GM12878 (cell line): ENCODE results near the gene DIP2A. TPM values are rescaled to one million over a fixed set of nuclear protein-coding genes. Genes with fewer than 3 reads are reported as not detected.

Experiments used
- ATAC-seq: fragments of 200-7000 bp; cut with Tn5 transposase; 3 replicates; pipeline ENCODE4 v1.9.1; 2020; ENCODE audit warnings: mild to moderate bottlenecking, moderate library complexity
- BruUV-seq: library from RNA; stranded (reverse); fragments of 400-500 nt; replicated peaks from 2 replicates; lab custom pipeline; 2021; lab: Mats Ljungman, UMichigan
- CTCF ChIA-PET: fragments of 300-600 bp; sonication (Branson Sonifier 250); formaldehyde crosslinking; extraction: SDS; loops from one replicate; lab custom pipeline; 2021; ENCODE audit warnings: inconsistent platforms; lab: Yijun Ruan, JAX
- POLR2A ChIA-PET: fragments of 350-600 bp; formaldehyde crosslinking; extraction: SDS; loops from one replicate; lab custom pipeline; 2021; ENCODE audit warnings: inconsistent platforms; lab: Charles Lee
- RAD21 ChIA-PET: fragments of 300-600 bp; sonication (Branson Sonifier 250); formaldehyde crosslinking; loops from one replicate; lab custom pipeline; 2023; ENCODE audit warnings: antibody characterized with exemption; ENCODE audit not compliant: unreplicated experiment; lab: Charles Lee
- SMC1A ChIA-PET: fragments of 300-600 bp; sonication (Branson Sonifier 250); formaldehyde crosslinking; loops from one replicate; lab custom pipeline; 2023; ENCODE audit not compliant: unreplicated experiment, uncharacterized antibody; lab: Charles Lee
- DNase-seq: peaks from one replicate; pipeline ENCODE4 v3.0.0-alpha.2; 2011; ENCODE audit warnings: low read depth, low spot score
- FAIRE-seq: peaks from 3 replicates; lab custom pipeline; 2011; peaks lifted over from hg19 to GRCh38; lab: Jason Lieb, UNC
- H2AFZ ChIP-seq: 2 replicates; pipeline ENCODE4 v1.6.0; 2011; ENCODE audit warnings: low read depth, low read length, control low read depth; ENCODE audit not compliant: control insufficient read depth
- H3K27ac ChIP-seq: 2 replicates; pipeline ENCODE4 v1.5.1; 2011; ENCODE audit warnings: control low read depth; ENCODE audit not compliant: control insufficient read depth, insufficient read depth
- H3K27me3 ChIP-seq, 2 experiments: replicated peaks in 1 of 2; 2 replicates each; pipeline versions ENCODE4 v1.6.0 to v1.6.1; 2011; ENCODE audit warnings: low read length in 1 of 2; ENCODE audit not compliant: control insufficient read depth in 2 of 2, insufficient read depth in 2 of 2
- H3K36me3 ChIP-seq, 2 experiments: 2 replicates each; pipeline ENCODE4 v1.5.1; 2011; ENCODE audit warnings: low read length in 1 of 2; ENCODE audit not compliant: control insufficient read depth in 2 of 2, insufficient read depth in 2 of 2
- H3K4me1 ChIP-seq: 2 replicates; pipeline ENCODE4 v1.6.1; 2011; ENCODE audit warnings: mild to moderate bottlenecking, low read length, moderate library complexity, mixed read lengths; ENCODE audit not compliant: control insufficient read depth, insufficient read depth
- H3K4me2 ChIP-seq: 2 replicates; pipeline ENCODE4 v1.6.0; 2011; ENCODE audit warnings: control low read depth; ENCODE audit not compliant: control insufficient read depth, insufficient read depth
- H3K4me3 ChIP-seq: fragments of 200-600 bp; sonication (generic); 2 replicates; pipeline ENCODE4 v1.5.1; 2016
- H3K79me2 ChIP-seq: 2 replicates; pipeline ENCODE4 v1.6.0; 2011; ENCODE audit warnings: low read length; ENCODE audit not compliant: control insufficient read depth, insufficient read depth
- H3K9ac ChIP-seq: 2 replicates; pipeline ENCODE4 v1.8.0; 2011; ENCODE audit warnings: low read length, control low read depth, mixed read lengths; ENCODE audit not compliant: control insufficient read depth, insufficient read depth
- H3K9me3 ChIP-seq: replicated peaks from 3 replicates; pipeline ENCODE4 v1.5.1; 2011; ENCODE audit warnings: mild to moderate bottlenecking, low read length; ENCODE audit not compliant: control insufficient read depth, insufficient read depth
- H4K20me1 ChIP-seq: 2 replicates; pipeline ENCODE4 v1.6.0; 2011; ENCODE audit not compliant: control insufficient read depth, insufficient read depth
- ASH2L ChIP-seq: fragments of 300-600, 200-600 bp; sonication (generic); IDR thresholded peaks from 2 replicates; pipeline ENCODE4 v1.6.1; 2017; ENCODE audit warnings: low read depth, mild to moderate bottlenecking, borderline replicate concordance
- BACH1 ChIP-seq: fragments of 450-650 bp; IDR thresholded peaks from 2 replicates; pipeline ENCODE4 v1.6.1; 2017; ENCODE audit warnings: mild to moderate bottlenecking, borderline replicate concordance
- BHLHE40 ChIP-seq, 2 experiments: fragments of 450-650 bp in 1 of 2; IDR thresholded peaks; 2 replicates each; pipeline ENCODE4 v1.6.1; 2011 to 2017; ENCODE audit warnings: low read depth in 2 of 2, borderline replicate concordance in 1 of 2, improper control_type of control experiment in 1 of 2, low read length in 1 of 2, mild to moderate bottlenecking in 1 of 2
- DPF2 ChIP-seq: fragments of 450-650 bp; IDR thresholded peaks from 2 replicates; pipeline ENCODE4 v1.6.1; 2017; ENCODE audit warnings: mild to moderate bottlenecking
- EGR1 ChIP-seq, 2 experiments: IDR thresholded peaks; 1 replicate in 1 of 2; 2 replicates in 1 of 2; pipeline ENCODE4 v1.6.1; 2011 to 2012; ENCODE audit warnings: low read depth in 2 of 2, low read length in 2 of 2, borderline replicate concordance in 1 of 2, mild to moderate bottlenecking in 1 of 2, moderate library complexity in 1 of 2
- ETV6 ChIP-seq, 2 experiments: fragments of 450-650 bp in 1 of 2; IDR thresholded peaks in 1 of 2; conservative IDR thresholded peaks in 1 of 2; 2 replicates each; pipeline ENCODE4 v1.6.1; 2014; ENCODE audit warnings: antibody characterized with exemption in 1 of 2, borderline replicate concordance in 1 of 2, low read depth in 1 of 2, mild to moderate bottlenecking in 1 of 2, moderate library complexity in 1 of 2
- FOS ChIP-seq: IDR thresholded peaks from 3 replicates; pipeline ENCODE4 v1.6.1; 2011; ENCODE audit warnings: borderline replicate concordance; ENCODE audit not compliant: insufficient read length; ENCODE audit errors: extremely low read depth
- HDAC2 ChIP-seq: fragments of 200-600 bp; sonication (generic); IDR thresholded peaks from 2 replicates; pipeline ENCODE4 v1.6.1; 2017
- NFYA ChIP-seq: IDR thresholded peaks from 2 replicates; pipeline ENCODE4 v1.6.1; 2011; ENCODE audit warnings: low read depth, mild to moderate bottlenecking, low read length, improper control_type of control experiment, borderline replicate concordance
- RB1 ChIP-seq: fragments of 450-650 bp; formaldehyde crosslinking; IDR thresholded peaks from 2 replicates; pipeline ENCODE4 v1.6.1; 2017; ENCODE audit warnings: mild to moderate bottlenecking, borderline replicate concordance
- RUNX3 ChIP-seq: IDR thresholded peaks from 2 replicates; pipeline ENCODE4 v1.6.1; 2012; ENCODE audit warnings: low read length, inconsistent platforms
- YBX1 ChIP-seq: fragments of 450-650 bp; IDR thresholded peaks from 2 replicates; pipeline ENCODE4 v1.6.1; 2016; ENCODE audit warnings: antibody characterized with exemption
- ZNF274 ChIP-seq: IDR thresholded peaks from one replicate; pipeline ENCODE4 v1.8.0; 2011; ENCODE audit not compliant: insufficient read length, insufficient read depth
- ZSCAN29 ChIP-seq: fragments of 450-650 bp; IDR thresholded peaks from 2 replicates; pipeline ENCODE4 v1.6.1; 2017; ENCODE audit warnings: mild to moderate bottlenecking, moderate library complexity
- WGBS: methylation state at CpG from one replicate; pipeline ENCODE4 v1.1.6; 2016; ENCODE audit warnings: low lambda C conversion rate; ENCODE audit not compliant: insufficient replicate concordance, insufficient coverage; ENCODE audit errors: missing lambda C conversion rate; 5-methylcytosine and 5-hydroxymethylcytosine counted together
- in situ Hi-C: fragments of 300-500 bp; cut with MboI; formaldehyde crosslinking; loops from 9 replicates; pipeline ENCODE4 v1.14.3; 2018; ENCODE audit warnings: mixed read lengths
- intact Hi-C: fragments of 100-400 bp; cut with micrococcal nuclease; formaldehyde crosslinking; loops from one replicate; pipeline ENCODE4 v1.14.2; 2022; ENCODE audit not compliant: unreplicated experiment
- polyA plus RNA-seq, 11 experiments: library from polyadenylated mRNA; depleted of rRNA in 4 of 11; unstranded in 6 of 11; stranded (reverse) in 5 of 11; fragments of >200 nt; fragmentation: Nextera tagmentation in 4 of 11; fragmentation: Illumina TruSeq in 1 of 11; extraction: Ambion mirVana in 4 of 11; extraction: Trizol in 1 of 11; gene quantifications; 1 replicate in 1 of 11; 2 replicates in 10 of 11; pipeline versions ENCODE4 v1.2.1 to v1.2.3, GENCODE V29; 2011 to 2016; ENCODE audit warnings: inconsistent platforms in 2 of 11, missing spikeins in 2 of 11, low read depth in 1 of 11
- total RNA-seq, 4 experiments: library from RNA; depleted of rRNA in 3 of 4; stranded (reverse); fragments of >200 nt in 3 of 4; fragmentation: Illumina TruSeq in 1 of 4; extraction: Trizol in 1 of 4; gene quantifications; 2 replicates each; pipeline versions ENCODE4 v1.2.1 to v1.2.3, GENCODE V29; 2013 to 2021
- TF ChIP-seq, protein P1 (sequence below): fragments of 450-650 bp; IDR thresholded peaks from 2 replicates; pipeline ENCODE4 v1.6.1; 2017; ENCODE audit warnings: low read depth, mild to moderate bottlenecking, moderate library complexity

The DIP2A gene
- total and polyA plus RNA-seq, 10 of the 15 experiments (the other 5 are each of a cell fraction or from before 2014, with no cell fraction given): 1.7 to 25.5 (median 12.2) TPM

DNA sequence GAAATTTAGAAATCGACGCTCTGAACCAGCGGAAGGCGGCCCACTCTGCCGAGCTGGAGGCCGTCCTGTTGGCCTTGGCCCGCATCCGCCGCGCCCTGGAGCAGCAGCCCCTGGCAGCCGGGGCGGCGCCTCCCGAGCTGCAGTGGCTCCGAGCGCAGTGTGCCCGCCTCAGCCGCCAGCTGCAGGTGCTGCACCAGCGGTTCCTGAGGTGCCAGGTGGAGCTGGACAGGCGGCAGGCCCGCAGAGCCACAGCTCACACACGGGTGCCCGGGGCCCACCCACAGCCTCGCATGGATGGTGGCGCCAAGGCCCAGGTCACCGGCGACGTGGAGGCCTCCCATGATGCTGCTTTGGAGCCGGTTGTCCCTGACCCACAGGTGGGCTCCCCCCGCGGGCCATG lies 47.0 kb upstream of the DIP2A start:
- H3K79me2 ChIP-seq: no peaks in the 10 kb centered on the region
- TF ChIP-seq BHLHE40 (IDR thresholded peaks at IDR 0.05; ENCODE audit: borderline replicate concordance in 1 of 2, low read depth in 2 of 2, low read length in 1 of 2) (no peak), FOS (no peak), ETV6 (conservative IDR thresholded peaks at IDR 0.05 in 1 of 2, IDR thresholded peaks at IDR 0.05 in 1 of 2; ENCODE audit: borderline replicate concordance in 1 of 2, low read depth in 1 of 2) (no peak), ZNF274 (no peak), NFYA (no peak), BACH1 (no peak), EGR1 (IDR thresholded peaks at IDR 0.05; ENCODE audit: borderline replicate concordance in 1 of 2, low read depth in 2 of 2, low read length in 2 of 2) (no peak), HDAC2 (no peak), ASH2L (no peak), RUNX3 (no peak), ZSCAN29 (no peak), DPF2 (no peak), YBX1 (no peak), RB1 (no peak)
- TF ChIP-seq, protein P1, sequence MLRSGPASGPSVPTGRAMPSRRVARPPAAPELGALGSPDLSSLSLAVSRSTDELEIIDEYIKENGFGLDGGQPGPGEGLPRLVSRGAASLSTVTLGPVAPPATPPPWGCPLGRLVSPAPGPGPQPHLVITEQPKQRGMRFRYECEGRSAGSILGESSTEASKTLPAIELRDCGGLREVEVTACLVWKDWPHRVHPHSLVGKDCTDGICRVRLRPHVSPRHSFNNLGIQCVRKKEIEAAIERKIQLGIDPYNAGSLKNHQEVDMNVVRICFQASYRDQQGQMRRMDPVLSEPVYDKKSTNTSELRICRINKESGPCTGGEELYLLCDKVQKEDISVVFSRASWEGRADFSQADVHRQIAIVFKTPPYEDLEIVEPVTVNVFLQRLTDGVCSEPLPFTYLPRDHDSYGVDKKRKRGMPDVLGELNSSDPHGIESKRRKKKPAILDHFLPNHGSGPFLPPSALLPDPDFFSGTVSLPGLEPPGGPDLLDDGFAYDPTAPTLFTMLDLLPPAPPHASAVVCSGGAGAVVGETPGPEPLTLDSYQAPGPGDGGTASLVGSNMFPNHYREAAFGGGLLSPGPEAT: no peak
- TF ChIP-seq, all 136 proteins: peak for 0
- no peak overlapping the region for H2AFZ ChIP-seq
- peaks cover 6 to 11% of the 10 kb centered on the region in 2 experiments for H3K36me3 ChIP-seq
- DNase-seq (no peak), ATAC-seq (no peak), FAIRE-seq (no peak)
- H3K4me1 ChIP-seq: no peaks in the 10 kb centered on the region
- in situ Hi-C loops: no loop called here
- ChIA-PET SMC1A (no interaction called here), POLR2A (no interaction called here), CTCF (no interaction called here), RAD21 (interaction anchor here (0.8 kb wide), 1 partner anchor 46 kb away, joined by 3 read pairs; no protein-coding TSS in a partner anchor)
- BruUV-seq: no TSS peak
- no peak overlapping the region for H3K27ac ChIP-seq
- H3K4me2 ChIP-seq: no peak overlapping the region
- no peaks in the 10 kb centered on the region for H3K9me3 ChIP-seq
- H3K4me3 ChIP-seq: no peak overlapping the region
- H4K20me1 ChIP-seq: no peaks in the 10 kb centered on the region
- WGBS: 95% methylated on average over 25 of the region's 31 CpGs
- intact Hi-C loops: no loop called here
- no peak overlapping the region for H3K9ac ChIP-seq
- H3K27me3 ChIP-seq: no peaks in the 10 kb centered on the region
